NCI-H2196 (cell line): ENCODE results near the gene METTL23.

Experiments
- DNase-seq: peaks from one replicate; lab custom pipeline; 2025; ENCODE audit not compliant: unreplicated experiment; lab: John Stamatoyannopoulos, UW

Gene METTL23

DNA sequence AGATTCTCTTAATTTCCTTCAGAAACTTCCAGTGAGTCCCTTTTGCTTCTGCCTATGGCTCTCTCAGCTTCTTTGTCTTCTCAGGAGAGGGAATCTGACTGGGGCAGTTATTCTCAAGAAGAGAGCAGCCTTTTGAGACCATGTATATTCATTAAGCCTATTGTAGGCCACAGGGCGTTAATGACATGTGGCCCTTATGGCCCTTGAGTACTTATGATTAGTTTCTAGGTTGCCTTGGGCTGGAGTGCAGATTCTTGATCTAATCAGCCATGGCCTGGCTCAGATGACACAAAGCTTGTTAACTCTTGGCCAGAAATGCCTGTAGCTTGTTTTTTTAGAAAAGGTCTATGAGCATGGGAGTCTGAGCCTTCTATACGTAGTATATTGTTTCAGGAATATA is 28.6 kb downstream of the METTL23 start:
- DNase-seq, result no peak

DNA sequence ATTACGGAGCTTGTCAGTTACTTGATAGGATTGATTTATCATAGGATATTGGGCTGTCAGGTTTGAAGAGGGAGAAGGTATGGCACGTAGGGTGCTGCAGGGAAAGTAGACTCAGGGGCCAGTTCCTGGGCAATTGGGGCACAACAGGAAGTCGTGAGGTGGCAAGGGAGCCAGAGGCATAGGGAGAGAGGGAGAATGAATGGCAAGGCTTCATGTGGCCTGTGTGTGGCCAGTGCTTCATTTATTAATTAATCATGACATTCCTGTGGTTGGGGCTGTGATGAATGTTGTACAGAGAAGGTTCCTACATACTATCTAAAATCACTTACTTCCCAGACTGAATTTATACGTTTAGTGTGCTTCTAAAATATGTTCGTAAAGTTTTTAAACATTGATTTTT is 30.6 kb downstream of the METTL23 start:
- no peak for DNase-seq

DNA sequence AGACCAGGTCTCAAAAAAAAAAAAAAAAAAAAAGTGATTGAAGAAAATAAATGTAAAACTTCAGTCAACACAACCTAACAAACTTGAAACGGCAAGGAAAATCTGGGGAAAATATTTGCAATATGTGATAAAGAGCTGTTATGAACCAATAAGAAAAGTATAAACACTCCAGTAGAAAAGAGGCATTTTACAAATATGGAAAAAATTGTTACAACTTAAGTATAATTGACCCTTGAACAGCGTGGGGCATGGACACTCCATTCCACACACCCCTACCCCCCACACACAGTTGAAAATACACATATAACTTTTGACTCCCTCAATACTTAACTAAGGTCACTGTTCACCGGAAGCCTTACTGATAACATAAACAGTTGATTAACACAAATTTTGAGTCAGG is 31.9 kb downstream of the METTL23 start:
- DNase-seq, result no peak

DNA sequence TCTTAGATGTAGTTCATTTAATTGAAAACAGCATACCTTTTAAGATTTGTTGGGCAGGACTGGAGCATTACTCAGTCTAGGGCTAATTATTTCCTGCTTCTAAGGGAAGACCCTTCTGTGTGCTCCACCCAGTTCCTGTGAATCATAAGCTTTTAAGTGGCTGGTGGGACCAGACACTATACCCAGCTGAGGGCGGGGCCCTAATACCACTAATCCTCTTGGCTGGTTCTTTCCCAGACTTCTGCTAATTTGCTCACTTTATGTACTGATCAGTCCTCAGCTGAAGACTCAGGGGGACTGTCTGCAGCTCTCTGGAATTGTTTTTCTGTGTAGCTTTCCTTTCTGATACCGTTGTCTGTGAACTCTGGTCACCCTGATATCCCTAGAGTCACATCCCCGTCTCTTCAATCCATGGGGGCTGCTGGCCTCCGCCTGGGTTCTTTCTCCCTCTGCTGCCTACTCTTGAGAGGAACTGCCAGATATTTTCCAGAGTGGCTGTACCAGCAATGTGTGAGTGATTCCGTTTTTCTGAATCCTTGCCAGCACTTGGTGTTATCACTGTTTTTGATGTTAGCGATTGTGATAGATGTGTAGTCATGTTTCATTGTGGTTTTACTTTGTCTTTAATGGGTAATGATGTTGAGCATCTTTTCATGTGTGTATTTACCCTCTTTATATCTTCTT is 46.3 kb downstream of the METTL23 start:
- peak; percentile 65 for DNase-seq

DNA sequence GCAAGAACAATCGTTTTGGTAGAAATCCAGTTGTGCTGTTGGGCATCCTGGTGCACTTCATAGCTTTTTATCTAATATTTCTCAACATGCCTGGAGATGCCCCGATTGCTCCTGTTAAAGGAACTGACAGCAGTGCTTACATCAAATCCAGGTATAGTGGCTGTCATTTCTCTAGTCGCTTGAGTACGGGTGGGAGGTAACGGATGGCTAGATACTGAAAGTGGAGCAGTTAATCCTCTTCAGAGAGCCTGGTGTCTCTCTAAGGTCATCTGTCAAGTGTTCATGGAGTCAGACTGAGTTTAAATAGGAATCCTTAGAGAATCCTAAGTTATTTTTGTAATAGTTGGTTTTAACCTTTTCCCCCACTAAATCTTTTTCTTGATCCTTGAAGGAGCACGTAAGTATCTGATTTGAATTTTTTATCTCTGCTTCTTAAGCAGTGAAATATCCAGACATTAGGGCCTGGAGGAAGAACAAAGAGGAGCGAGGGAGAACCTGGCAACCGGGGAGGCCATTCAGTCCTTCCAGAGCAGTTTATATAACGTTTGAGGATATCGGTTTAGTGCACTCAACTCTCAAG is 48.5 kb downstream of the METTL23 start:
- DNase-seq, result no peak

DNA sequence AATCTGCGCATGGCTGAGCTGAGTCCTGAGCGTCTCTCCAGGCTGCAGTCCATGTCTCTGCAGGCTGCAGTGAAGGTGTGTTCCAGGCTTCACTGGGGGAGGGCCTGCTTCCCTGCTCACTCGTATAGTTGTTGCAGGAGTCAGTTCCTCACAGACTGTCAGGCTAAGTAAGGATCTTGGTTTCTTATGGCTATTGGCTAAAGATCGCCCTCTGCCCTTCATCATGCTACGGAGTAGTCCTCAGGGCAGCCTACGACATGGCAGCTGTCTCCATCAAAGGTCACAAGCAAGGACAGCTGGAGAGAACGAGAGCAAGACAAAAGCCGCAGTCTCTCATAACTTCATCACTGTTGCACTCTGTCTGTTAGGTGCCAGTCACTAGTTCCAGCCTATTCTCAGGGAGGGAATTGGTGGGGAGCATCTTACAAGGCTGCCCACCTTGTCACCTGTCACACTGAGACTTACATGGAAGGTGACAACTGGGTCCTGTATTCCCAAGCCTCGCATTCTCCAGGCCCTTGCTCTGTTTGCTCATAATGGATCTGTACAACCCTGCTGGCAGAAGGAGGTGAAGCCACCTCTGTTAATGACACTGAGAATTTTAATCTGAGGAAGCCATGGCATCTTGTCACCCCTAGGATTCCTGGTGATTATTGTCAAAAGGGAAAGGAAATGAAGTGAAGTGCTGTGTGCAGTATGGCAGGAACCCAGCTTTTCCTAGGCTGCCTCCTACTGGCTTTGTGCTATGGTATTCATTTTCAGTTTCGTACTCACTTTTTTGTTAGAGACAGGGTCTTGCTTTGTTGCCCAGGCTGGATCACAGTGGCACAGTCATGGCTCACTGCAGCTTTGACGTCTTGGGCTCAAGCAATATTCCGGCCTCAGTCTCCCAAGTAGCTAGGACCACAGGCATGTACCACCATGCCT is 54.7 kb downstream of the METTL23 start:
- no peak for DNase-seq

DNA sequence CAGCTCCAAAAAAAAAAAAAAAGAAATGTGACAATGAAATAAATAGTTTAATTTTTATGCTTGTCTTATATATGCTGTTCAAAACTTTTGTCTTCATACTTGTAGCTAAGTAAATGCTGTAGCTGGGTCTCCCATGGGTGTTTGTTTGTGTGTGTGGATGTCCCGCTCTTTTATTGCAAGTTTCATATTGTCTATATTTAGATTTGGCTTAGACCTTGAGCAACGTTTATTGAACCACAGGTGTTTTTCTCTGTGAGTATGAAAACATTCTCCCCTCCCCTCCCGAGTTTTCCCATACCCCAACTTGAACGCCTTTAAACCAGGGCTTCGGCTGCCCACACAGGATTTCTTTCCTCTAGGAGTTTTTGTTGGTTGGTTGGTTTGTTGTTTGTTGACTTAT is 56.5 kb downstream of the METTL23 start:
- DNase-seq, result no peak
